SH-SY5Y (cell line): ENCODE data around the gene RAD50.

ENCODE experiments used
- GATA2 ChIP-seq: IDR thresholded peaks from 2 replicates; pipeline ENCODE4 v1.6.1; 2011; ENCODE audit warnings: mild to moderate bottlenecking, low read depth, low read length
- GATA3 ChIP-seq: IDR thresholded peaks from 2 replicates; pipeline ENCODE4 v1.6.1; 2011; ENCODE audit warnings: low read depth, mild to moderate bottlenecking, low read length, moderate library complexity

GRCh38 chr5:132662925-132663770 lies 106.4 kb downstream of the RAD50 start:
- TF ChIP-seq GATA3 (no peak), GATA2 (no peak)
